ENCODE data around the gene TPSD1.
"Not testable (repeated sequence)": the region's sequence is repeated elsewhere in the genome, so short reads cannot be mapped to it uniquely, and the experiment has no call there.

DNA sequence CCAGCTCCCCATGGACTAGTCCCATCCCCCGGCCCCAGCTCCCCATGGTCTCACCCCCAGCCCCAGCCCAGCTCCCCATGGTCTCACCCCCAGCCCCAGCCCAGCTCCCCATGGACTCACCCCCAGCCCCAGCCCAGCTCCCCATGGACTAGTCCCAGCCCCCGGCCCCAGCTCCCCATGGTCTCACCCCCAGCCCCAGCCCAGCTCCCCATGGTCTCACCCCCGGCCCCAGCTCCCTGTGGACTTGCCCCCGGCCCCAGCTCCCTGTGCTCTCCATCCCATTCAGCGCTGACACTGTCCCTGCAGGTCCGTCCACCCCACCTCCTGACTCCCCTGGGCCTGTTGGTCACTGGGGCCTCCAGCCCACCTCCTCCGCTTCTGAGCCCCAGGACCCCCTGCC, 24.6 kb upstream of the TPSD1 start:
- TF ChIP-seq CTCF, POLR2AphosphoS5 (IDR thresholded peaks at IDR 0.05): not testable (repeated sequence)

Measured in stomach (tissue), 4 donors.